HG03095 (cell line): Measurements from ENCODE around the gene ERF.
A peak's percentile ranks its signal among the peaks of the same experiment; 100 is the strongest.

Experiments
- ATAC-seq: cut with Tn5 transposase; IDR thresholded peaks from one replicate; pipeline ENCODE4 v1.9.1; 2021; ENCODE audit warnings: moderate library complexity; ENCODE audit not compliant: unreplicated experiment

Gene ERF

GRCh38 chr19:42219812-42220750 is 34.8 kb downstream of the ERF start, which contains the start of gene ZNF526:
Gene ZNF526, plus strand, starts transcription at chr19:42220312. Its CDS starts 4,092 bp downstream, at chr19:42224404.
- ATAC-seq, result peak; percentile 58

GRCh38 chr19:42217520-42218437 is 37.1 kb downstream of the ERF start, which contains the start of gene DEDD2:
Gene DEDD2, minus strand, starts transcription at chr19:42217677. Its CDS starts 670 bp downstream, at chr19:42217007.
- ATAC-seq, result peak; percentile 55

- peak; percentile 13 for ATAC-seq
Measured at GRCh38 chr19:42216653-42217519, 38.0 kb downstream of the ERF start.

DNA sequence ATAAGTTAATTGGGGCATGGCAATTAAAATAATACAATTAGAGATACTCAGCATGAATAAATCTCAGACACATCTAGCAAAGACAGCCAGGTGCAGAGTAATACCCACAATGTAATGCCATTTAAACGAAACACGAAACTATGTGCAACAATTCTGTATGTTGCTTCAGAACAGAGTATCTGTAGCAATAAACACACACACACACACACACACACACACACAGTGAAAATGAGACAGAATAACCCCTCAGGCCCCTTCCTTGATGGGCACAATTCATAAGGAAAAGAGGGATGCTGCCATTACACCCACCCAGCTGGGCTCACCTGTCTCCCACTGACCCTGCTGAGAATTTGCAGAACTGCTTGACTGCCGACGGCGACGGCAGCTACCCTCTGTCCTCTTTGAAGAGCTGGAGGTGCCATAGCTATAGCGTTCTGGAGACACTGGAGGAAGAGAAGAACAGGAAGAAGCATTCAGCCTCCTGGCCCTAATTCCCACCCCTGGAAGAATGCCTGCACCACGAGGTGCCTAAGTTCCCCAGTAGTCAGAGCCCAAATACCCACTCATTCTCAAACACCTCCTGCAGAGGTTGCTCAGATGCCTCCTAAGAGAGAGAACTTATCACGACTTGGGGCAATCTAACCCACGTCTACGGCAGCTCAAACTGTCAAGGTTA is 40.0 kb downstream of the ERF start:
- ATAC-seq, result no peak

GRCh38 chr19:42212886-42213285 is 42.0 kb downstream of the ERF start:
- no peak for ATAC-seq

- ATAC-seq, result no peak
Measured at GRCh38 chr19:42208612-42209011, 46.3 kb downstream of the ERF start.

DNA sequence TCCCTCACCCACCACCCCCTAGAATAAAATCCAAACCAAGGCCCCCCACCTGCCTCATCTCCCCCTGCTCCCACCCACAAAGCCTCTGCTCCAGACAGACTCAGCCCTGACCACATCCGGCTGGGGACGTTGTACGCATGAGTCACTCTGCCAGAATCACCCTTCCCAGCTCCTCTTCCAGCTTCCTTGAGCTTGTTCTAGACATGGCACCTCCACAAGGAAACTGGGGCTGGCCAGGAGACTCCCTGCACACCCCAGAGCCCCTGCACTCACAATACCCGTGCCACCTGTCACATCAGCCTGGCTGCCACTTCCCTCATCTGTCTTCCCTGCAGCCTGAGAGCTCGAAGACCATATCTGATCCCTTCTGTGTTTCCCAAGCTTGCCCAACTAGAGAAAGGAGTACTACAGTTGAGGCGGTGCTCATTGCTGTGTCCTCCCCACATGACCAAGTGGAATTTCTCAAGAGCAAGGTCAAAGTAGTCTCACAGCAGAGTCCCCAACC is 47.1 kb downstream of the ERF start:
- ATAC-seq, result no peak

DNA sequence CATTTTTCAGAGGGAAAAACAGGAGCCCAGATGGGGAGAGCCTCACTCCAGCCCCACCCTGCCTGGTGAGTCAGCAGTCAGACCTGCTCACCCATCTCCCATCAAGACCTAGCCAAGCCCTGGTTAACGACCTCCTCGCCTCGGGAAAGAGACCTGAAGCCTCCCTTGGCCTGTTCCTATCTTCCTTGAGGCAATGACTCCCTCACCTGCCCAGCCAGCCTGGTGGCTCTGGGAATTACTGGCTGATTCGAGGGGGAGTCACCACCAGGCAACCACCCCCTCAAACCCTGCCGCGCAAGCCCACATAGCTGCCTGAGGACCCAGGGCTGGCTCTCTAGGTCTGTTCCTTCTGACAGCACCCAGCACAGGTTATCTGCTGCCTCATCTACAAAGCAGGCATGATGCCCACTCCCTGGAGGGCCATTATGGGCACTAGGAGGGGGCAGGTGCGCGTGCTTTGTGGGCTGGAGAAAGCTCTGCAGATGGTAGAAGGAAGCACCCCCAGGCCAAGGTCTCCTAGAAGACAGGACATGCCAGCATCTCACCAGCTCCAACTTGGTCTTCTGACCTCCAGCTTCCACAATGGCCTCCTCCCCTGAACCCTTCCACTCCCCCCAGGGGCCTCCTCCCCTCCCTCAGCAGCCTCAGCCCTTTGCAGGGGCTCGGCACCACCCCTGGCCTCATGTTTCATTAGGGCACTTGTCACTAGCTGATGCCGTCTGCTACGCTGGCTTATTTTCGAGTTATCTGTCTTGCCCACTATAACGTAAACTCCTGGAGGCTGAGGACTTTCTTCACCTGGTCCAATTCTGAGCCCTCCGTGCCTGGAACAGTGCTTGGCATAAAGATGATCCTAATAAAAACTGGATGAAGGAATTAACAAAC is 47.8 kb downstream of the ERF start:
- no peak for ATAC-seq

DNA sequence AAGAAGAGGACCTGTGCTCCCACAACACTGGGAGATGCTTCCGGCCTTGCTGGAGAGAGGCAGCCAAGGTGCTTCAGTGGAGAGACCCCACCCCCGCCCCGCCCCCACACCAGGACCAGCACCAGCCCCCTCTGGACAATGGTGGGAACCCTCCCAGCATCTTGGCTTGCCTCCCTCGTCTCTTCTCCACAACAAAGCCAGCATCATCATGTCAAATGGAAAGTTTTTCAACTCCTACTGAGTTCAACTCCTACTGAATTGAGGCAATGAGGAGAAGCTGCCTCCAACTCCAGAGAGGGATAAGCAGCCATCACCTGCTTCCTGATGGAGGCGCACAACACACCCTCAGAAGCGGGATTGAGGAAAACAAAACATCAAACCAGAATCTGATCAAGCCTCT is 50.3 kb downstream of the ERF start:
- ATAC-seq, result no peak

DNA sequence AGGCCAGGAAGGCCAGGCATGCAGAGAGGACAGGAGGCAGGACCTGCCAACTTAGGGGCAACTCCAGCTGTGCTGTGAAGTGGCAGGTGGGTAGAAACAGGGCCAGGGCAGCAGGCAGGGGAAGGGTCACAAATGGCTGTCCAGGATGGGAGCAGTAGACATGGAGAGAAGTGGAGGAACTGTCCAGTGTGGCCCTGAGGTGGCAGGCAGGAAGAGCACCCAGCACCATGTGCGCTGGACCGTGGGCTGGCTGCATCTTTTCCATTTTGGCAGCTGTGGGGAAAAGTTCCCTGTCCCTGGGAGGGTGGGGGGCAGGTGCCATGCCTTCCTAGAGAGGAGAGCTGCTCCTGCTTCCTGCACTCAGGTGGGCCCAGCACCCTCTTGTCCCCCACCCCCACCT is 51.2 kb downstream of the ERF start:
- no peak for ATAC-seq

GRCh38 chr19:42202290-42202880 is 52.5 kb downstream of the ERF start:
- ATAC-seq, result no peak

GRCh38 chr19:42201489-42202289 is 53.2 kb downstream of the ERF start:
- no peak for ATAC-seq

DNA sequence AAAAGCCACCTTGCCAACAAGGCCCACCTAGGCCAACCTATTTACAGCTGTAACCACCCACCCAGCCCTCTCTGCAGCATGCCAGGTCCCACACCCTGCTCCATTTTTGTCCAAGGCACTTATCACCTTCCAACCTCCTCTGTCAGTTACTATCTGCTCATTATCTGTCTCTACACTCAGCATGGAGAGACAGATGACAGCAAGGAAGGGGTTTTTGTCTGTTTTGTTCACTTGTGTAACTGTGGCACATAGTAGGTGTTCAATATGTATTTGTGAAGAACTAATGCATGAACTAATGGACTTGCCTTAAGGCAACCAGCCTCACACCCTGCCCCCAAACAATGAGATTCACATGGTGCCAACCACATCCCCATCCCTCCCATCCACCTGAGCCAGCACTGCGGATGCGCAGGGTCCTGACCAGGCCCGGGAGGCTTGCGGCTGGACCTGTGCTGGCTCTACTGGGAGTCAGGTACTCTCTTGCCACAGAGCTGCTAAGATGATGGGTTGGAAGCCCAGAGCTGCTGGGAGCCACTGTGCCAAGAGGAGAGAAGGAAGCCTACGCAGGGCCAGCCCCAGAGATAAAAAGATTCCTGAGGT is 54.7 kb downstream of the ERF start:
- no peak for ATAC-seq

- peak; percentile 36 for ATAC-seq
Measured at GRCh38 chr19:42199440-42200115, 55.4 kb downstream of the ERF start.

GRCh38 chr19:42198676-42199439 is 56.1 kb downstream of the ERF start:
- ATAC-seq, result peak; percentile 33
